NCI-H446 treated with DMSO at 0.1 percent for 48 hours (cell line): Measurements from ENCODE around the gene MMP24.
"Not testable (repeated sequence)": the region's sequence is repeated elsewhere in the genome, so short reads cannot be mapped to it uniquely, and the experiment has no call there.

Source experiments
- DNase-seq: peaks from one replicate; lab custom pipeline; 2025; lab: John Stamatoyannopoulos, UW

The MMP24 gene

DNA sequence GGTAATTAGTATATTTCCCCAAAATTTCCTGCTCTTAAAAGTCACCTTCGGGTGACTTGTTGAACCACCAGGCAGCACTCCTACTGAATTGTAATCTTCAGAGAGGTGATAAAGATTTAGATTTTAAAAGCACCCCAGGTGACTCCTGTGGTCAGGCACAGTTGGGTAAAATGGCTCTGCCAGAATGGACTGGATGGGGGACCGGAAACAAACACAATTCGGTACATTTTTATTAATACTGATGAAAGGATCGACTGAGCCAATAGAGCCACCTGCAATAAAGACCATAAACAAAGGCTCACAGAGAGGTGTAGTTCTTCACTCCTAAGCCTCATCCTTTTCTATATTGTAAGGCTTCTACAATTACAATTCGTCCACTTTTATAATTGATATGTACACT is 85.3 kb downstream of the MMP24 start:
- no peak for DNase-seq

DNA sequence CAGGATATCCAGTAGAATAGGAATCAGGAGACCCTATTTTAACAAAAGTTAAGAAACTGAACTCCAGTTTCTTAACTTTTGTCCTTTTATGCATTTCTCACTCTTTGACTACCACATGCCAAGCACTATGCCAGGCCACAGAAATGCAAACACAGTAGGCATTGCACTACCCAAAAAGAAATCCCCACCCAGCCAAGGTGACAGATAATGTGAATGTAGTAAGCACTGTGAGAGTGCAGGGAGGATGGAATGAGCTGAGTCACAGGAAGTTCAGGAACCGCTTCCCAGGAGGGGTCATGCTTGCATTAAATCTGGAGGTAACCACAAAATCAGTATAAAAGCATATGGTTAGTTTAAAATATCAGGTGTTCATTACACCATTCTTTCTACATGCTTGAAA is 85.8 kb downstream of the MMP24 start:
- no peak for DNase-seq

DNA sequence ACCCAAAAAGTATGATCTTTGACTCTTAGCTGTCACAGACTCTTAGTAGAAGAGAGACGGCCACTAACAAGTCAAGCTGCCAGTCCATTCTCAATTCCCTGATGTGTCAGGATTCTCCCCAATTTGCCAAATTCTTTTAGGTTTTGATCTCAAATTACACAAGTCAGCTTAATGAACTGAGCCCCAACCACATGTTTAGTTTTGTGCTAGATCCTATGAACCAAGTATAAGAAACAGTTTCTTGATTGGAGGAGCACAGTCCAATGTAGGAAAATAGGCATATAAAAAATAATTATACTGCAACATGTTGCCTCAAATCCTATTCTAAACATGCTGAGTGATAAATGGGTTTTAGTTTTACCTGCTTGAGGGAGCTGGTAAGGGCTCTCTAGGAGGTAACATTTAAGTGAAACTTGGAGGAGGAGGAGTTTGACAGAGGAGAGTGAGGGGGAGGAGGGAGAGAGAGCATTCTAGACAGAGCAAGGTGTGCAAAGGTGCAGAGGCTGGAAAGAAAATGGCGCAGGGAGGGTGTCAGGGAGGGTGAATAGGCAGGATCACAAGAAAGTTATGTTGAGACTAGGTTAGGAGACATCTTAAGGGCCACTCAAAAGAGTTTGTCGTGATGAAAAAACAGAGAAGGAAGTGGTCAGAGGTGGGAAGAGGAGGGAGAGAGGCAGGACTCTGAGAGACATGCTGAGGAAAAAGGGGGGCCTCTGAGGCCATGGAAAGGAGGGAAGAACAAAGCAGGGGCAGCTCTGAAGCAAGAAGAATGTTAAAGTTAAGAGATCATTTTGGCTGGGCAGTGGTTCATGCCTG is 88.5 kb downstream of the MMP24 start:
- peak; percentile 37 for DNase-seq

DNA sequence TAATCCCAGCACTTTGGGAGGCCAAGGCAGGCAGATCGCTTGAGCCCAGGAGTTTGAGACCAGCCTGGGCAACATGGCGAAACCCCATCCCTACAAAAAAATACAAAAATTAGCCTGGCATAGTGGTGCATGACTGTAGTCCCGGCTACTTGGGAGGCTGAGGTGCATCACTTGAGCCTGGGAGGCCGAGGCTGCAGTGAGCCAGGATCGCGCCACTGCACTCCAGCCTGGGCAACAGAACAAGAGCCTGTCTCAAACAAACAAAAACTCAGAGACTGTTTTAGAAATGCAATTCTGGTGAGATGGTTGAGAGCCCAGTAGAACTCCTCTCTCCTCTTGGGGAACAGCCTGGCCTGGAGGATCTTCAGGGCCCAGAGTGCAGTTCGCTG is 89.1 kb downstream of the MMP24 start:
- DNase-seq: not testable (repeated sequence)

DNA sequence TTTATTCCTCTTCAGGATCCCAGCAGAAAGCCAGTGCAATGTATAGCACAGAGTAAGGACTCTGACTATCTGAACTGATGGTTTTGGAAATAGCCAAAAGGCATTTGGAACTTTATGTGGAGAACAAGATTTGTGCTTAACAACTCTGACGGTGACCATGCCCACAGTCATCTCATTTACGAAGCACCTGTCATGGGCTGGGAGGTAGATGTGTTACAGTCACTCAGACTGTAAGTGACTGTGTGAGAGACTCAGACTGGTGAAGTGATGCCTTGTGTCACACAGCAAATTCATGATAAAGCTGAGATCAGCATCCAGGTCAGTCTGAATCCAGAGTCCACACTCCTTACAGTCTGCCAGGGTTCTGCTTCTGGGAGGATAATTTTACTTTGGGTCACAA is 89.6 kb downstream of the MMP24 start:
- DNase-seq: no peak

DNA sequence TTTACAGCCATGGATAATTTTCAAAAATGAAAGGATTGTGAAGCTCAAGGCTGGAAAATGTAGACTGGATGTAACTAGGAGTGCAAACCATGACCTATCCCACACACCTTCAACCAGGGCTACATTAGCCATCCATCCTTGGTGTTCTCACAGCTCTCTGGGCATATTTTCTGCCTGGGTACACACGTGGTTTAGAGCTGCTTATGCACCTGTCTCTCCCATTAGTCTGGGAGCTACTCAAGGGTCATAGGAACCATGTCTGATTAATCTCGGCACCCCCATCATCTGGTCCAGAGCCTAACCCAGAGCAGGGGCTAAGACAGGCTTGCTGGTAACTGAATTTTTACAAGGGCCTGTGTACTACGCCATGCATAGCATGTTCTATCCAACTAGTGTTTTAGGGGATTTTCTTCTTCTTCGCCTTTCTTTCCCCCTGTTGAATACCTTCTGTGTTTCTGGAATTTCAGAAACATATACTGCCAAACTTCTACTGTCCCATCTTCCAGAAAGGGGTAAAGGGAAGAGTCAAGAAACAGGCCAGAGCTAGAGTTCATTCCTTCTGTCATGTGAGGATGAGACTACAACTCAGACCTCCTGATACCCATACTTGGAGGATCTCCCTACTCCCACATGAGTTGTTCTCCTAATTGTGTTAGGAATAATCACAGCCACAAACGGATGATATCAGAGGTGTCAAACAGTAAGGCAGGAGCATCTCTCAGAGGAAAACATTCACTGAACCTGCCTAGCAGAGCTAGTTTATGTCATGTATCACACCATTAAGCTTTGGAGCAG is 91.1 kb downstream of the MMP24 start:
- no peak for DNase-seq

DNA sequence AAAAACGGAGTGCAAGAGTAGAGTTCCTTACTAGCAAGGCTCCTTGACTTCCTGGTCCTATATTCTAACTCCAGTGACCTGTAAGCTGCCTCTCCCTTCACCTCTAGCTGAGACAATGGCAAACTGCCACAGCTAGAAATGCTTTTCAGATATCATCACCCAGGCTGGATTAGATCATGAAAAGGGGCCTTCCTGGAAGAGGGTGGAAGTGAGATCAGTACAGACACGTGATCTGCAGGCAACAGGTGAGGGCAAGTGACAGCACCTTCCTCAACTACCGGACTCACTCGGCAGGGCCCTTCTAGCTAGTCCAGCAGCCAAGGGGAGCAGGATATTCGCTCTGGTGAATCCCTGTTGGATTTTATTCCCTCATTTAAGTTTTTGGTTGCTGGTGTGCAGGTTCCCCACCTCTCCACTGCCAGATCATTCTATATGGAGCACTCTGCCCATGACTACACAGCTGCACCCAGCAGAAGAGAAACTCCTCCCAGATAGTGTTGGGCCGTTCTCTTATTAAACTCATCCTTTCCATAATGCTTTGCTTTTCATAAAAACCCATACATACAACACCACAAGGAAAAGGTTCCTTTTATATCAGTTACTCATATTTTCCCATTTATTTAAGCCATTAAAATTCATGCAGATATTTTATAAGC is 92.1 kb downstream of the MMP24 start:
- DNase-seq: no peak

DNA sequence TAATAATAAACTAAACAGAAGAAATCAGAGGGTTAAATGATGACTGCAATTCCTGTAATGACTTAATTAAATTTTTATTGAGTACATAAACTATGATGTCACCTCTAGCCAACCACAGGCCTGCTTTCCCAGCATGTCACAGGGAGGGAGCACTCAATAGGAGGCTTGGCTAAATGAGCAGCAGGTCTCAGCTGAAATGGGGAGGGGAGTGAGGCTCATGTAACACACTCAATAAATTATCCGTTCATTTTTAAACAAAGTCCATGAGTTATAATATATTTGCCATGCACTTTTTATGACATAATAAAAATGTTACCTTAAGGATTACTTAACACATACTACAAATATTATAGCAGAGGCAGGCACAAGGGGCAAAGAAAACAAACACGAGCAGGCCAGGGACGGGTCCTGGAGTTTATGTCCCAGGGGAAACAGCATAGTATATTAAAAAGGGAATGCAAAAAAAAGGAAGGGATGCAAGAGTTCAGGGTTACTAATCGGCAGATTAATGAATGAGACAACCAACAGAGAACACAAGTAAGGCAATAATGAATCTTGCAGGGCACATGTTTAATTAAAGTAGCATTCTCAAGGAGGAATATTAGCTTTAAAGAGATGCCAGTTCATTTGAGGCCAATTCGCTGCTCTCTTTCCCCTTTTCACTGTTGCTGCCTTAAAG is 92.8 kb downstream of the MMP24 start:
- DNase-seq: peak; percentile 49

DNA sequence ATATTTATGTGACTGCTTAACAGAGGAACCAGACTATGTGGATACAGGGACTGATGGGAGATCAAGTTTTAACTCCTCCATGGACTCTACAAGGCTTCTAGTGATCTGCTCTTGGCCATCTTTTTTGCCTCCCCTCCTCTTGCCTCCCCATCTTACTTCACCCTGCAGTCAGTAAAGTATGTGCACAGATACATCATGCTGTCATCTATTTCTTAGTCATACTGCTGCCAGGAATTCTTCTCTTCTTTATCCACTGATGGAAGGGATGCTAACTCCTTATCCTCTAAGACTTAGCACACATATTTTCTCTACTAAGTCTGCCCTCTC is 93.3 kb downstream of the MMP24 start:
- no peak for DNase-seq

DNA sequence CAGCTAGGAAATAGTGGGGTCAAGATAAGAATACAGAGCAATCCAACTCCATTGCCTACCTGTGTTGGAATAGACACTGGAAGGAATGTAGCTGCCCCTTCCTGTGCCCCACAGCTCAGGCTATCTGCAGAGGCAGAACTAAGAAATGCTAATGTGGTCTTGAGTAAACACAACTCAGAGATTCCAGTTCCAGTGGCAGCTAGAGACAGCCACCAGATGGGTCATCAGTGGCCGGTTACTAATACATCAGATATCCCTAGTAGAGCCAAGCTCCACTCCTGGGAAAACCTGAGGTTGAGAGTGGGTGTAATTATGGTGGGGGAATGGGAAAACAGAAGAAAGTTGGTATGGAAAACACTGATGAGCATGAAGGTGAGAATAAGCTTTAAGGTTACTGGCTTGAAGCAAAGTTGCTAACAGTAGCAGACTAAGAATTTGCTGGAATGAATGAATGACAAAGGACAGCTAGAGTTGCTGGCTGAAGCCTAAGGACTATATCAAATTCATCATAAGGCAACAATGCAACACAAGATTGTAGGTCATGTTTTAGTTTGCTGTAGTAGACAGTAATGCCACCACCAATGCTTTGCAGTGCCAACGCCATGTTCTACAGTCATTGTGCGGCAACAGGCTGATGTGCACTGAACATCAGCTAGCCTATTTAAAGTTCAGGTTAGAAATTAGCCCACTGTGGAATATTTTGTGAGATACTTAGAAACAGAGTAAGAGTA is 94.1 kb downstream of the MMP24 start:
- DNase-seq: no peak

DNA sequence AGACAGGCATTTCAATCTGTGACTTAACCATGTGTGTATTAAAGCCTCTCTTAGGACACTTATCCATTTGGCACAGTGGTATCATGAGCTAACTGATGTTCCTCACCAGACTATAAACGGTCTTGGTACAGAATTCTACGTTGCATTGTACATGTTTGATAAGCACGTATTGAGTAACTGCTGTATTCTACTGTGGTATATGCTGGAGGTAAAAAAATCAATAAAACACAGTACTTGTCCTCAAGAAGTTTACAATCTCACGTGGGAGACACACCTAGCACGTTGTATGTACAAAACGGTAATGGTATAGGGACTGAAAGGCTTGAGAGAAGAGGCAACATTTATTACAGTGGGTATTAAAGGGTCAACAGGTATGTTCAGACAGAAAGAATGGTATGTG is 98.9 kb downstream of the MMP24 start:
- DNase-seq: no peak

DNA sequence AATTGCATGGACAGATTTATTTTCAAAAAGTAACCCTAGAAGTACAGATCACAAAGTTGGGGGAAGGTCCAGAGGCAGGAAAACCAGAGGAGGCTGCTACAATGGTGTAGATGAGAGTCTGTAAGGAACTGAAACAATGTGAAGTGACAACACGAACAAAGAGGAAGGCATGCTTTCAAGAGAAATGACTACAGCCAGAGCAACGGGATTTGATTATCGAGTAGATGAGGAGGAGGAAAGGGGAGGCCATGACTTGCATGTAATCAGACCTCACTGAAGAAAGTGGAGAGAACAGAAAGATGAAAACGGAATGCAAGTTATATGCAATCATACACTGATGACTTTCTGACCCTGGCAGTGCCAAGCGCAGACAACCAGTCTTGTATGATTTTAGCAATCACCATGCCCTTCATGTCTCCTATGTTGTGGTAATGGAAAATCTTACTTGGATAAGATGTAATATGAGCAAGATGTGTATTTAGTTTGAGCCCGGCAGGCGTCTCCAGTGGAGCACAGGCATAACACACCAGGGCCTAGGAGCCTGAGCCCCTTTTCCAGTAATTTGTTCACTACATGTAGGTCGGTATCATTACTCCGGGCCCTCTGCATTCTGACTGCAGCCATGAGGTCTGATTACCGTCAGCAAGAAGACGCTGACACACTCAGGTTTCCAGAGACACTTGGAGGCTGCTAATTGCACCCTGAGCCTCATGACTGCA is 99.7 kb downstream of the MMP24 start:
- no peak for DNase-seq
